ENCODE measurements around the gene CD37.
"Not testable (repeated sequence)": the region's sequence is repeated elsewhere in the genome, so short reads cannot be mapped to it uniquely, and the experiment has no call there.

CD37 gene

DNA sequence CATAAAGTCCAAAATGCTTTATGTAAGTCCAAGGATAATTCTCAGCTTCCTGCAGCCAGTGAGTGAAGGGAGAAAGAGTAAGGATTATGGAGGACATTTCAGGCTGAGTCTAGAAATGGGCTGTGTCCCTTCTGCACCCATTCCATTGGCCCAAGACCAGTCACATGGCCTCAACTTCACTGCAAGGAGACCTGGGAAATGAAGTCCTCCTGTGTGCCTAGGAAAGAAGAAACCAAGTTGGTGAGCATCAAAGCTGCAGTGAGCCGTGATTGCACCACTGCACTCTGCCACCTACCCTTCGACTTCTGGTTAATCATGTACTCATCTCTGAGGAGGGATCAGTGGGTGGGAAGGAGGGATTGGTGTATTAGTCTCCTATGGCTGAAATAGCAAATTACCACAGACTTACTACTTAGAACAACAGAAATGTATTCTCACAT lies 3.6 kb upstream of the CD37 start:
- peak; percentile 82 for DNase-seq

DNA sequence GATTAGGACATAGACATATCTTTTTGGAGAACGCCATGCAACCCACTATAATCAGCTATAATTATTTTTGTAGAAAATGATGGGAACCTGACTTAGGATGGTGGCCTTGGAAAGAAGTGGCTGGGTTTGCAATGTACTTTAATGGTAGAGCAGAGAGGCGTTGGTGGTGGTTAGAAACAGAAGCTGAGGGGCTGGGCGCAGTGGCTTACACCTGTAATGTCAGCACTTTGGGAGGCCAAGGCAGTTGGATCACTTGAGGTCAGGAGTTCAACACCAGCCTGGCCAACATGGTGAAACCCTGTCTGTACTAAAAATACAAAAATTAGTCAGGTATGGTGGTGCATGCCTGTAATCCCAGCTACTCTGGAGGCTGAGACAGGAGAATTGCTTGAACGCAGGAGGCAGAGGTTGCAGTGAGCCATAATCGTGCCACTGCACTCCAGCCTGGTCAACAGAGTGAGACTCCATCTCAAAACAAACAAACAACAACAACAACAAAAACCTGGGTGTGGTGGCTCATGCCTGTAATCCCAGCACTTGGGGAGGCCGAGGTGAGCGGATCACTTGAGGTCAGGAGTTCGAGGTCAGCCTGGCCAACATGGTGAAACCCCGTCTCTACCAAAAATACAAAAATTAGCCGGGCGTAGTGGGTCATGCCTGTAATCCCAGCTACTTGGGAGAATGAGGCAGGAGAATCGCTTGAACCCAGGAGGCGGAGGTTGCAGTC lies 2.4 kb upstream of the CD37 start:
- DNase-seq, result not testable (repeated sequence)

- DNase-seq, result no peak
These were observed 1.8 kb upstream of the CD37 start for GRCh38 chr19:49333418-49333805.

DNA sequence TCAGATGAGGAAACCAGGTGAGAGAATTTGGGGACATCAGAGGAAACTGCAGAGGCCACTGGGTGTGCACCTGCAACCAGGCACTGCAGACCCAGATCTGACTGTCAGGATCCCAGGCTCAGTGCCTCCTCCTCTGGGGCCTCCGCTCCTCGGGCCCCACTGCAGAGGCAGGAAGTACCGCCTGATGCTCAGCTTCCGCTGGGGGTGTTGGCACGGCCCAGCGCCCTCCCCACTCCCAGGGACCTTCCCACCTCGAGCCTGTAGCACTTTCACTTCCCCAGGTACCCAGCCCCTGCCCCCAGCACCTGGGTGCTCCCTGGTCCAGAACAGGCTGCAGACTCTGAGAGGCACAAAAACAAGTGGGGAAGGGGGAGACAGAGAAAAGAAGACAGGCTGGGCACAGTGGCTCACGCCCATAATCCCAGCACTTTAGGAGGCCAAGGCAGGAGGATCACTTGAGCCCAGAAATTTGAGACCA lies 1.4 kb upstream of the CD37 start:
- DNase-seq, result peak; percentile 73

- DNase-seq, result peak; percentile 55
These were observed 727 bp downstream of the CD37 start for GRCh38 chr19:49335784-49336481.

DNA sequence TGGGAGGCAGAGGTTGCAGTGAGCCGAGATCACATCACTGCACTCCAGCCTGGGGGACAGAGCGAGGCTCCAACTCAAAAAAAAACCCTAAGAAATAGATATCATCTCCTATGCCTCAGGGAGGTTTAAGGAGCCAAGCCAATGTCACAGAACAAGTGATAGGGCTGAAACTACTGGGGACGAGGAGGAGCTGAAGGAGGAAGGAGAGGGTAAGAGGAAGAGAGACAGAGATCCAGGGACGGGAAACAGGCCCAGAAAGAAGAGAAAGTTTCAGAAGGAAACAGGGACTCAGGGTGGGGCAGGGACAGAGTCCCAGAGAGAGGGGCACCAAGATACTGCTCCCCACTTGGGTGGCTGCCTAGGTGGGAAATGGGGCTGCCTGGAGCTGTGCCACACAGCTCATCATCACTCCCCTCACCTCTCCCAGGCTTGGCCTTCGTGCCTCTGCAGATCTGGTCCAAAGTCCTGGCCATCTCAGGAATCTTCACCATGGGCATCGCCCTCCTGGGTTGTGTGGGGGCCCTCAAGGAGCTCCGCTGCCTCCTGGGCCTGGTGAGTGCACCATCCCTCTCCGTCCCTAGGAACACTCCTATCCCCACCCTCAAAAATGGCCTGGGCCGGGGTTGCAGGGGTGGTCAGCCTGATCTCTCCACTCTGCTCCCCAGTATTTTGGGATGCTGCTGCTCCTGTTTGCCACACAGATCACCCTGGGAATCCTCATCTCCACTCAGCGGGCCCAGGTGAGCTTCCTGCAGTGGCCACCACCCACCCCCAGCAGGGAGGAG lies 1.5 kb downstream of the CD37 start:
- DNase-seq, result no peak

DNA sequence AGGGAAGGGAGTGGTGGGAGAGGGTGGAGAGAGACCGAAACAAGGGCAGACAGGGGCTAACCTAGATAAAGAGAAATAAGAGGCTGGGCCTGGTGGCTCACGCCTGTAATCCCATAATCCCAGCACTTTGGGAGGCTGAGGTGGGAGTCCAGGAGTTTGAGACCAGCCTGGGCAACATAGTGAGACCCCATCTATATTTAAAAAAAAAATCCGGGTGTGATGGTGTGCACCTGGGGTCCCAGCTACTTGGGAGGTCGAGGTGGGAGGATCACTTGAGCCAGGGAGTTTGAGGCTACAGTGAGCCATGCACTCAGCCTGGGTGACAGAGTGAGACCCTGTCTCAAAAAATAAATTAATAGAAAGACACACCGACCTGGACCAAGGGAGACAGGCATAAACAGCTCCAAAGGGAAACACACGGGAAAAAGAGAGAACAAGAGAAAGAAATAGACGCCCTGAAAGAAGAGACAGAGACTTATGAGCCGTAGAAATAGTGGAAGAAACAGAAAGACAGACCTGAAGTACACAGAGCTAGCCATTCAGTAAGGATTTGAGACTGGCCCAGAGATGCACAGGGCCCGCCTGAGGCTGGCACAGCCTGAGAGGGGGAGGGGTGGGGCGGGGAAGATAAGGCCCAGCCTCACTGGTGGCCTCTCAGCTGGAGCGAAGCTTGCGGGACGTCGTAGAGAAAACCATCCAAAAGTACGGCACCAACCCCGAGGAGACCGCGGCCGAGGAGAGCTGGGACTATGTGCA lies 2.2 kb downstream of the CD37 start:
- no peak for DNase-seq

DNA sequence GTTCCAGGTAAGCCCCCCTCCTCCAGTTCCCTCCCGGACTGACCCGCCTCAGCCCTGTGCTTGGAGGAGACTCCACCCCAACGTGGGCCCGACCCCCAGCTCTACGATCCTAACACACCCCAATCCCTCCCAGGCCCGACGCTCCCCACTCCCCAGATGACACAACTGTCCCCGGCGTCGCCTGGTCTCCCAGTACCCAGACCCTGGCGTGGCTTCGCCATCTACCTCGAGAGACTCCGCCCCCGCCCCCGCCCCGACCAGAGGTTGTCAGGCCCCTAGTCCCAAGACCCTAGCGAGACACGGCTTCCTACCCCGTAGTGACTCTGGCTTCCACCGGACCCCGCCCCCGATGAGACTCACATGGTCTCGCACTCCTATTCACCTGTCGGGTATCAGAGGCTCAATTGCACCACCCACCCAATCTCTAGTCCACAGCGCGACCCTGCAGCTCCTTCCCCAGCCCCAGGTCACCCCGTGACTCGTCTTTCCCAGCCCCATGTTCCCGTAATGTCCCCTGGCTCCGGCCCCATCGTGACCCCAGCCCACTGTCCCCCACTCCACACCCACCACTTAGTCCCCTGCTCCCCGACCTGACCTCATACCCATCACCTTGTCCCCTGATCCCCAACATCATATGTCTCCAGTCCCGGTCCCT lies 2.9 kb downstream of the CD37 start:
- no peak for DNase-seq

- peak; percentile 17 for DNase-seq
These were observed 3.6 kb downstream of the CD37 start for GRCh38 chr19:49338691-49339300.

DNA sequence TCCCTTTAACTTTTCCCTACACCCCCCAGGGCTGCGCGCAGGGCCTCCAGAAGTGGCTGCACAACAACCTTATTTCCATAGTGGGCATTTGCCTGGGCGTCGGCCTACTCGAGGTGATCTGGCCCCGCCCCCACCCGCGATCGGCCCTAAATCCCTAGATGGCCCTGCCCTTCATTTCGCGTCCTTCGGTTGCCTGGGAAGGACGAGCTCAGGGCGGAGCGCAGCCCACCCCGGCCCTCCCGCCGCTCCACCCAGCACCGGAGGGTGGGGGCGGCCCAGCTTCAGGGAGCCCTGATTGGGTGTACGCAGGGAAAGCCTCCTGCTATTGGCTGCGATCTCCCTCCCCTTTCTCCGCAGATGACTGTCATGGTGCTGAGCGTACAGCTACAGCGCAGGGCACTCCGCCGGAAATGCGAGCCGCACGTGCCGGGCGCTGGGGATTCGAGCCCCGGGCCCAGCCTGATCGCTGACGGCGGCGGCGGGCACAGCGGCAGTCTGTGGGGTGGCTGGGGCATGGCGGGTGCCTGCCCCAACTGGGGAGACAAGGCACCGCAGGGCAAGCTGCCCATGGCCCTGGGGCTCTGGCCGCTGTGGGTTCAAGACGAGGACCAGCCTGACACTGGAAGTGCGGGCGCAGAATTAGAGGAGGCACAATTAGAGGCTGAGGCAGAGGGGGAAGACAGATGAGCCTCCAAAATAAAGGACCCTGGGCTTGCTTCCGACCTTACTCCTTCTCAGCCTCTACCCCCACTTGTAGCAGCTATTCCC lies 4.3 kb downstream of the CD37 start:
- DNase-seq, result no peak

DNA sequence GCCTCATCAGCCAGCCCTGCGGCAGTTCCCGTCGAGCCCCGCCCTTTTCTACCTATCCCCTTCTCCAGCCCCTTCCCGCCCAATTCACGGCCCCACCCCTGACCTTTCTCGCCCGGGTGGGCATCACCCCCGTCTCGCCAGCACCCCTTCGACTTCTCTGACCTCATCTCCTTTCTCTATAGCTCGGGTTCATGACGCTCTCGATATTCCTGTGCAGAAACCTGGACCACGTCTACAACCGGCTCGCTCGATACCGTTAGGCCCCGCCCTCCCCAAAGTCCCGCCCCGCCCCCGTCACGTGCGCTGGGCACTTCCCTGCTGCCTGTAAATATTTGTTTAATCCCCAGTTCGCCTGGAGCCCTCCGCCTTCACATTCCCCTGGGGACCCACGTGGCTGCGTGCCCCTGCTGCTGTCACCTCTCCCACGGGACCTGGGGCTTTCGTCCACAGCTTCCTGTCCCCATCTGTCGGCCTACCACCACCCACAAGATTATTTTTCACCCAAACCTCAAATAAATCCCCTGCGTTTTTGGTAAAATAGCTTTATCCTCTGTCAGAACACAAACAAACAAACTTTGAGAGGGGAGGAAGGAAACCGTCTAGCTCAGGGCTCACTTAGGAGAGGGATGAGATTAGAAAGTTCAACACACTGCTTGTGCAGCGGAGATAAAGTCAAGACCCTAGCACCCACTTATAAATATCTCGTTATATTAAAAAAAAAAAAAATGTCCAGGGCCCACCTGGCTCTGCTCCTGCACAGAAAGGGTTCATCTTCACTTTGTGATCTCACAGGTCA lies 5.1 kb downstream of the CD37 start:
- DNase-seq, result peak; percentile 10

GRCh38 chr19:49340865-49341718 lies 5.9 kb downstream of the CD37 start:
- no peak for DNase-seq

DNA sequence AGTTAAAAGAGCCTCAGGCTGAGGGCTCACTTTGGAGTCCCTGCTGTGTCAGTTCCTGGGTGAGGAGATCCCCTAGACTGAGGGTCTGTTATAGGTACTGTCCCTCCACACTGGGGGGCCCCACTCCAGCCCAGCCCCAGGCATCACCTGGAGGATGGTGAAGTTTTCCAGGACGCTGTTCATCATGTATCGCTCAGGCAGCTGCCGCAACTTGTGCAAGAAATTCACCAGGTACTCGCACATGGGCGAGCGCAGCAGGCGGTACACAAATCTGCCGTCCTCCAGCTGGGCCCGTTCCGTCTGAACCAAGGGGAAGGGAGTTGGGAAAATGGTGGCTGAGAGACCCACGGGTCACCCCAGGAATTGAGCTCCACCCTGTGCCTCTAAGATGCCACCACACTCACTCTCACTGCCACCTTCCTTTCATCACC lies 7.1 kb downstream of the CD37 start:
- DNase-seq, result no peak

- no peak for DNase-seq
These were observed 7.9 kb downstream of the CD37 start for GRCh38 chr19:49343123-49343522.

GRCh38 chr19:49344505-49345423 lies 9.6 kb downstream of the CD37 start:
- DNase-seq, result no peak

DNA sequence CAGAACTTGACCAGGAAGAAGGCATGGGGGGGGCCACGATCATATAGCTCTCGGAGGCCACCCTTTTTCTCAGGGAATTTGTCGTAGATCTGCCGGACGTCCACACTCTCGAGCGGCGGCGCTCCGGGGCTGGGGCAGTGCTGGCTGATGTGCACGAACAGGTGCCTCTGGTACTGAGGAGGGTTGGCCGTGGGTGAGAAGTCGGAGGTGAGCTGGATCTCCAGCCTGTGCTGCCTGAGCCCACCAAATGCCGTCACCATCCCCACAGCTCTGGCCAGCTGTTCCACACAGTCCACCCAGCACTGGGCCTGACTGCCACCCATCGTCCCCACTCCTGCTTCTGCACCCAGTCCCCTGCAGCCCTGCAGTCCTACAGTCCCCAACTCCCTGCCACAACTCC lies 12.0 kb downstream of the CD37 start:
- no peak for DNase-seq

- DNase-seq, result peak; percentile 40
These were observed 12.6 kb downstream of the CD37 start for GRCh38 chr19:49347835-49348234.
